ELF-1 (cell line): Measurements from ENCODE around the gene ULBP2.
"Not testable (repeated sequence)": the region's sequence is repeated elsewhere in the genome, so short reads cannot be mapped to it uniquely, and the experiment has no call there.

Experiments
- DNase-seq: peaks from one replicate; pipeline ENCODE4 v3.0.0-alpha.2; 2016; ENCODE audit warnings: low read depth, low spot score

ULBP2 gene

GRCh38 chr6:149967999-149968398, 26.2 kb downstream of the ULBP2 start:
- DNase-seq = not testable (repeated sequence)

- DNase-seq = not testable (repeated sequence)
These were observed 27.1 kb downstream of the ULBP2 start for GRCh38 chr6:149968909-149969308.

- DNase-seq = no peak
These were observed 27.8 kb downstream of the ULBP2 start for GRCh38 chr6:149969635-149970034.

GRCh38 chr6:149974394-149974793, 32.6 kb downstream of the ULBP2 start:
- DNase-seq = not testable (repeated sequence)

- no peak for DNase-seq
These were observed 33.0 kb downstream of the ULBP2 start for GRCh38 chr6:149974825-149975224.

- no peak for DNase-seq
These were observed 33.6 kb downstream of the ULBP2 start for GRCh38 chr6:149975400-149975799.

GRCh38 chr6:149977221-149977620, 35.4 kb downstream of the ULBP2 start:
- no peak for DNase-seq

GRCh38 chr6:149978610-149979009, 36.8 kb downstream of the ULBP2 start:
- no peak for DNase-seq

GRCh38 chr6:149979293-149979692, 37.5 kb downstream of the ULBP2 start:
- DNase-seq = no peak

- no peak for DNase-seq
These were observed 41.3 kb downstream of the ULBP2 start for GRCh38 chr6:149983145-149983544.

GRCh38 chr6:149984773-149985172, 43.0 kb downstream of the ULBP2 start:
- no peak for DNase-seq

GRCh38 chr6:149985481-149985937, 43.7 kb downstream of the ULBP2 start:
- no peak for DNase-seq

- DNase-seq = no peak
These were observed 45.8 kb downstream of the ULBP2 start for GRCh38 chr6:149987602-149988107.

GRCh38 chr6:149988550-149989346, 46.9 kb downstream of the ULBP2 start:
- no peak for DNase-seq

GRCh38 chr6:149990212-149990660, 48.4 kb downstream of the ULBP2 start:
- peak; percentile 27 for DNase-seq

GRCh38 chr6:149990661-149991471, 49.1 kb downstream of the ULBP2 start:
- DNase-seq = peak; percentile 36

GRCh38 chr6:149991472-149991795, 49.6 kb downstream of the ULBP2 start:
- peak; percentile 30 for DNase-seq

GRCh38 chr6:149991838-149992237, 50.0 kb downstream of the ULBP2 start:
- DNase-seq = no peak

GRCh38 chr6:149995235-149995750, 53.5 kb downstream of the ULBP2 start:
- no peak for DNase-seq

GRCh38 chr6:149995971-149996370, 54.2 kb downstream of the ULBP2 start:
- no peak for DNase-seq
